Chondrocyte (in vitro differentiated cells): ENCODE data around the gene FBP2. TPM values are rescaled to one million over a fixed set of nuclear protein-coding genes. Genes with fewer than 3 reads are reported as not detected.

ENCODE experiments used
- DNase-seq: peaks from one replicate; pipeline ENCODE4 v3.0.0; 2021; ENCODE audit warnings: mixed read lengths, low spot score
- H3K27ac Mint-ChIP-seq: one replicate; pipeline ENCODE4 v1.8.0; 2021; ENCODE audit warnings: mild to moderate bottlenecking, moderate library complexity, mixed read lengths; ENCODE audit not compliant: unreplicated experiment
- H3K27me3 Mint-ChIP-seq: 2 replicates; pipeline ENCODE4 v1.8.0; 2021; ENCODE audit warnings: low read depth, mixed read lengths
- H3K36me3 Mint-ChIP-seq: 2 replicates; pipeline ENCODE4 v1.8.0; 2021; ENCODE audit warnings: low read depth, mixed read lengths
- H3K4me1 Mint-ChIP-seq: 2 replicates; pipeline ENCODE4 v1.8.0; 2021; ENCODE audit warnings: low read depth, mild to moderate bottlenecking, mixed read lengths
- H3K4me3 Mint-ChIP-seq: one replicate; pipeline ENCODE4 v1.8.0; 2021; ENCODE audit warnings: mild to moderate bottlenecking, moderate library complexity, mixed read lengths; ENCODE audit not compliant: unreplicated experiment
- H3K9me3 Mint-ChIP-seq: 2 replicates; pipeline ENCODE4 v1.8.0; 2021; ENCODE audit warnings: low read depth, mixed read lengths
- CTCF ChIP-seq: fragments of 200-600 bp; sonication (generic); IDR thresholded peaks from 2 replicates; pipeline ENCODE4 v1.5.0; 2021; ENCODE audit warnings: antibody characterized with exemption, mild to moderate bottlenecking, moderate library complexity
- total RNA-seq: library from RNA; stranded (reverse); gene quantifications from 3 replicates; pipeline ENCODE4 v1.2.1, GENCODE V29; 2021

The FBP2 gene
- total RNA-seq, 1 donor from 2014 or later: not detected

- H3K36me3 Mint-ChIP-seq: no peaks in the 10 kb centered on the region
- no peak overlapping the region for H3K4me3 Mint-ChIP-seq
- H3K27me3 Mint-ChIP-seq: peaks cover 7% of the 10 kb centered on the region
- no peaks in the 10 kb centered on the region for H3K9me3 Mint-ChIP-seq
- no peak for DNase-seq
- no peak for TF ChIP-seq CTCF
- H3K27ac Mint-ChIP-seq: peak overlapping the region; percentile 18
- H3K4me1 Mint-ChIP-seq: no peaks in the 10 kb centered on the region
Measured at GRCh38 chr9:94577036-94577435, 16.6 kb downstream of the FBP2 start.

- no peak for TF ChIP-seq CTCF
- Mint-ChIP-seq H3K27me3 (peaks cover 13% of the 10 kb centered on the region), H3K4me1 (no peaks in the 10 kb centered on the region), H3K4me3 (no peak overlapping the region), H3K27ac (no peak overlapping the region), H3K9me3 (no peaks in the 10 kb centered on the region), H3K36me3 (no peaks in the 10 kb centered on the region)
- no peak for DNase-seq
Measured at GRCh38 chr9:94576131-94576530, 17.5 kb downstream of the FBP2 start.

- Mint-ChIP-seq H3K36me3 (peaks cover 4% of the 10 kb centered on the region), H3K9me3 (peaks cover under 1% of the 10 kb centered on the region), H3K27me3 (peaks cover 13% of the 10 kb centered on the region), H3K4me3 (no peak overlapping the region), H3K4me1 (no peaks in the 10 kb centered on the region), H3K27ac (no peak overlapping the region)
- no peak for DNase-seq
- no peak for TF ChIP-seq CTCF
Measured at GRCh38 chr9:94568972-94569712, 24.5 kb downstream of the FBP2 start.

GRCh38 chr9:94568250-94568889, 25.3 kb downstream of the FBP2 start:
- H3K27ac Mint-ChIP-seq: no peak overlapping the region
- H3K9me3 Mint-ChIP-seq: peaks cover 4% of the 10 kb centered on the region
- no peak overlapping the region for H3K4me3 Mint-ChIP-seq
- DNase-seq: no peak
- H3K4me1 Mint-ChIP-seq: no peaks in the 10 kb centered on the region
- H3K27me3 Mint-ChIP-seq: peaks cover 13% of the 10 kb centered on the region
- TF ChIP-seq CTCF: no peak
- H3K36me3 Mint-ChIP-seq: peaks cover 10% of the 10 kb centered on the region

- H3K9me3 Mint-ChIP-seq: peaks cover 4% of the 10 kb centered on the region
- no peak overlapping the region for H3K27ac Mint-ChIP-seq
- peaks cover 12% of the 10 kb centered on the region for H3K36me3 Mint-ChIP-seq
- H3K27me3 Mint-ChIP-seq: peaks cover 8% of the 10 kb centered on the region
- H3K4me1 Mint-ChIP-seq: no peaks in the 10 kb centered on the region
- DNase-seq: no peak
- H3K4me3 Mint-ChIP-seq: no peak overlapping the region
- TF ChIP-seq CTCF: no peak
Measured at GRCh38 chr9:94567271-94567670, 26.4 kb downstream of the FBP2 start.
